ENCODE results near the gene DDX47.

DDX47 gene

GRCh38 chr12:12788131-12788530 is 25.0 kb upstream of the DDX47 start:
- Histone ChIP-seq H3K9me3 (replicated peaks; ENCODE audit: insufficient read depth, low read length) (no peaks in the 10 kb centered on the region), H3K9ac (ENCODE audit: low read length) (no peak overlapping the region), H2AFZ (ENCODE audit: low read length) (no peak overlapping the region), H3K4me1 (ENCODE audit: low read length) (peaks cover 23% of the 10 kb centered on the region), H4K20me1 (ENCODE audit: insufficient read depth, low read length) (no peaks in the 10 kb centered on the region), H3K79me2 (ENCODE audit: low read length) (no peaks in the 10 kb centered on the region), H3K4me2 (ENCODE audit: low read depth, low read length) (peak overlapping the region; percentile 63), H3F3A (ENCODE audit: insufficient read depth, low read length) (peaks cover 9% of the 10 kb centered on the region), H3K27ac (ENCODE audit: low read length) (no peak overlapping the region), H3K27me3 (replicated peaks; ENCODE audit: insufficient read depth, low read length) (no peaks in the 10 kb centered on the region), H3K36me3 (replicated peaks; ENCODE audit: insufficient read depth, low read length) (no peaks in the 10 kb centered on the region), H3K4me3 (ENCODE audit: low read length) (no peak overlapping the region), H3K9me2 (replicated peaks; ENCODE audit: insufficient read depth, low read length) (no peaks in the 10 kb centered on the region)
- TF ChIP-seq EZH2phosphoT487 (IDR thresholded peaks at IDR 0.05; ENCODE audit: low read length) (no peak), CTCF (IDR thresholded peaks at IDR 0.05; ENCODE audit: low read length) (no peak), EZH2 (optimal IDR thresholded peaks at IDR 0.05; ENCODE audit: low read depth, low read length) (no peak)
- DNase-seq, result no peak

- no peak overlapping the region for H3K9ac ChIP-seq (ENCODE audit: low read length)
- H3K4me3 ChIP-seq (ENCODE audit: low read length), result no peak overlapping the region
- H3K9me2 ChIP-seq (replicated peaks; ENCODE audit: insufficient read depth, low read length), result no peaks in the 10 kb centered on the region
- H3K36me3 ChIP-seq (replicated peaks; ENCODE audit: insufficient read depth, low read length), result no peaks in the 10 kb centered on the region
- H3K9me3 ChIP-seq (replicated peaks; ENCODE audit: insufficient read depth, low read length), result no peaks in the 10 kb centered on the region
- DNase-seq, result peak; percentile 84
- H3K27ac ChIP-seq (ENCODE audit: low read length), result no peak overlapping the region
- no peaks in the 10 kb centered on the region for H3K79me2 ChIP-seq (ENCODE audit: low read length)
- H3K27me3 ChIP-seq (replicated peaks; ENCODE audit: insufficient read depth, low read length), result no peaks in the 10 kb centered on the region
- H3K4me2 ChIP-seq (ENCODE audit: low read depth, low read length), result peak overlapping the region; percentile 23
- H3F3A ChIP-seq (ENCODE audit: insufficient read depth, low read length), result peaks cover 9% of the 10 kb centered on the region
- peaks cover 23% of the 10 kb centered on the region for H3K4me1 ChIP-seq (ENCODE audit: low read length)
- no peaks in the 10 kb centered on the region for H4K20me1 ChIP-seq (ENCODE audit: insufficient read depth, low read length)
- TF ChIP-seq EZH2phosphoT487 (IDR thresholded peaks at IDR 0.05; ENCODE audit: low read length) (no peak), CTCF (IDR thresholded peaks at IDR 0.05; ENCODE audit: low read length) (peak; percentile 64)
- no peak overlapping the region for H2AFZ ChIP-seq (ENCODE audit: low read length)
These were observed 24.3 kb upstream of the DDX47 start for GRCh38 chr12:12788675-12789368.

- Histone ChIP-seq H2AFZ (ENCODE audit: low read length) (no peak overlapping the region), H3F3A (ENCODE audit: insufficient read depth, low read length) (peaks cover 9% of the 10 kb centered on the region), H3K27ac (ENCODE audit: low read length) (no peak overlapping the region), H4K20me1 (ENCODE audit: insufficient read depth, low read length) (no peaks in the 10 kb centered on the region), H3K9ac (ENCODE audit: low read length) (no peak overlapping the region), H3K27me3 (replicated peaks; ENCODE audit: insufficient read depth, low read length) (no peaks in the 10 kb centered on the region), H3K9me3 (replicated peaks; ENCODE audit: insufficient read depth, low read length) (no peaks in the 10 kb centered on the region), H3K36me3 (replicated peaks; ENCODE audit: insufficient read depth, low read length) (no peaks in the 10 kb centered on the region), H3K79me2 (ENCODE audit: low read length) (no peaks in the 10 kb centered on the region), H3K4me3 (ENCODE audit: low read length) (no peak overlapping the region), H3K4me2 (ENCODE audit: low read depth, low read length) (no peak overlapping the region), H3K9me2 (replicated peaks; ENCODE audit: insufficient read depth, low read length) (no peaks in the 10 kb centered on the region), H3K4me1 (ENCODE audit: low read length) (peaks cover 23% of the 10 kb centered on the region)
- TF ChIP-seq CTCF (IDR thresholded peaks at IDR 0.05; ENCODE audit: low read length), result no peak
- TF ChIP-seq EZH2phosphoT487 (IDR thresholded peaks at IDR 0.05; ENCODE audit: low read length), result no peak
- TF ChIP-seq EZH2 (optimal IDR thresholded peaks at IDR 0.05; ENCODE audit: low read depth, low read length), result no peak
- DNase-seq, result no peak
These were observed 22.2 kb upstream of the DDX47 start for GRCh38 chr12:12790956-12791355.

Data from MM.1S (cell line).